Middle frontal gyrus (tissue), 1 donor: ENCODE measurements around the gene AGMAT.
A peak's percentile ranks its signal among the peaks of the same experiment; 100 is the strongest.
"Not testable (repeated sequence)": the region's sequence is repeated elsewhere in the genome, so short reads cannot be mapped to it uniquely, and the experiment has no call there.

Source experiments
- DNase-seq: peaks from one replicate; pipeline ENCODE4 v3.0.0-alpha.2; 2015; ENCODE audit warnings: low spot score; ENCODE audit errors: extremely low spot score

AGMAT gene

DNA sequence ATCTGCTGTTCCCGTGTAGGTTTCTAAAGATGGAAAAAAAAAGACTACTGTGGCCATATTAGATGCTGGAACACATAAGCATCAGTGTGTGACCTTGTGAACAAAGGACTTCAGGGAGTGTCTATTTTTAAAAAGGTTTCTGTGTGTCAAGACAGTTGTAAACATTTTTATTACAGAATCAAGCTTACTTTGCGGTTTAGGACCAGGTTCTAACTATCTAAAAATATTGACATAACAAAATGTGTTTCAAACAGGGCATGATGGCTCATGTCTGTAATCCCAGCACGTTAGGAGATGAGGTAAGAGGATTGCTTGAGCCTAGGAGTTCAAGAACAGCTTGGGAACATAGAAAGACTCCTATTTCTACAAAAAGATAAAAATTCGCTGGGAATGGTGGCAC is 25.3 kb upstream of the AGMAT start:
- DNase-seq: no peak

DNA sequence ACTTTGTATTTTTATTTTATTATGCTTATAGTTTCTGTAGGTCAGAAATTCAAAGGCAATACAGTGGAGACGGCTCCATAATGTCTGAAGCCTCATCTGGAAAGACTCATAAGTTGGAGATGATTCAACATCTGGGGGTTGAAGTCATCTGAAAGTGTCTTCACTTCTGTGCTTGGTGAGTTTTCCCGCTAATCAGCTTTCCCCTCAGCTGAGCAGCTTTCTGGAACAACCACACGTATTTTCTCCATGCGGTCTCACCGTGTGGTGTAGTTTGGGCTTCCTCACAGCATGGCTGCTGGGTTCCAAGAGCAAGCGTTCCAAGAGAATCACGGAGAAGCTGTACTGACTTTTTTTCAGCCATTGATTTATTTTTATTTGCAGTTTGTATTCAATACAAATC is 24.8 kb upstream of the AGMAT start:
- DNase-seq: no peak

DNA sequence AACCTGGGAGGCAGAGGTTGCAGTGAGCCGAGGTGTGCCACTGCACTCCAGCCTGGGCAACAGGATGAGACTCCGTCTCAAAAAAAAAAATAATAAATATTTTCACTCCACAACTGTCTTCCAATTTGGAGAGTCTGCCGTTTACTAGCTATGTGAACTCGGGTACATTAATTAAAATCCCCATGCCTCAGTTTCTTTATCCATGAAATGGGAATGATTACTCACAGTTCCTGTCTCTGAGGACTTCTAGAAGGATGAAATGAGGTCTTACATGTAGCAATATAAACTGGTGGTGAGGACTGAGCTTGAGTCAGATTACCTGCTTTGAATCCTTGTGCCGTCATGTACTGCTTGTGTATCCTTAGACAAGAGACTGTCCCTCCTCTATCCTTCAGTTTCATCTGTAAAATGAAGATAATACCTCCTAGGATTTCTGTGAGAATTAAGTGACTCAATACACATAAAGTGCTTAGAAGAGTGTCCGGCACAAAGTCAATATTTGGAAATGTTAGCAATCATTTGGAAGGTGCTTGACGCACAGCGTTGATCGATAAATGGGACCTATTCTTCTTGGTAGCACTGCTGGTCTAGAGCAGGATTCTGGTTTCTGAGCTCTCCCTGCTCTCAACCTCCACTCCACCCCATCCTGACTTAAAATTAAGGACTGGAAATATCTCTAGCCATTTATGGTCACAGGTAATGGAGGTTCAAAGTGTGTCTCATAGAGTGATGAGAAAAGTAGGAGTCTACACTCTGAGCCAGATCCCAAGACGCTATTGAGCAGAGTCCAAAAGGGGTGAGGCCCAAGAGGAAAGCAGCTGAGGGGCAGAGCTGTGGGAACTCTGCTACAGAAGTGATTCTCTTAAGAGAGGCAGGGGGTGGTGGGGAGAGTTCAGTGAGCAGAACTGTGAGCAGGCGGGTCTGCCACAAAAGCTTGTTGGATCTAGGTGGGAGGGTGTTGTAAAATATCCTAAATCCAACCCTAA is 20.8 kb upstream of the AGMAT start:
- no peak for DNase-seq

DNA sequence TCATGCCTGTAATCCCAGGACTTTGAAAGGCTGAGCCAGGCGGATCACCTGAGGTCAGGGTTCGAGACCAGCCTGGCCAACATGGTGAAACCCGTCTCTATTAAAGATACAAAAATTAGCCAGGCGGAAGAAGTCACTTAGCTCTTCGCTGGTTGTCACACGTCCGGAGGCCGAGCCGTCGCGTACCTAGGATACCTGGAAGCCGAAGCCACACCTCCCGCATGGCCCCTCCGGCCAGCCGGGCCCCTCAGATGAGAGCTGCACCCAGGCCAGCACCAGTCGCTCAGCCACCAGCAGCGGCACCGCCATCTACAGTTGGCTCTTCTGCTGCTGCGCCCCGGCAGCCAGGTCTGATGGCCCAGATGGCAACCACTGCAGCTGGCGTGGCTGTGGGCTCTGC is 19.5 kb upstream of the AGMAT start:
- not testable (repeated sequence) for DNase-seq

DNA sequence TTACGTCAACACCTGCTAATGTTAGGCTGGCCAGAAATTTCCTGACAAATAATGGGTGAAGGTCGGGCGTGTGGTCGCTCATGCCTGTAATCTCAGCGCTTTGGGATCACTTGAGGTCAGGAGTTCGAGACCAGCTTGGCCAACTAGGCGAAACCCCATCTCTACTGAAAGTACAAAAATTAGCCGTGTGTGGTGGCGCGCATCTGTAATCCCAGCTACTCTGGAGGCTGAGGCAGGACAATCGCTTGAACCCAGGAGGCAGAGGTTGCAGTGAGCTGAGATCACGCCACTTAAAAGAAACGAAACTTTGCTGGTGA is 19.1 kb upstream of the AGMAT start:
- DNase-seq: not testable (repeated sequence)

DNA sequence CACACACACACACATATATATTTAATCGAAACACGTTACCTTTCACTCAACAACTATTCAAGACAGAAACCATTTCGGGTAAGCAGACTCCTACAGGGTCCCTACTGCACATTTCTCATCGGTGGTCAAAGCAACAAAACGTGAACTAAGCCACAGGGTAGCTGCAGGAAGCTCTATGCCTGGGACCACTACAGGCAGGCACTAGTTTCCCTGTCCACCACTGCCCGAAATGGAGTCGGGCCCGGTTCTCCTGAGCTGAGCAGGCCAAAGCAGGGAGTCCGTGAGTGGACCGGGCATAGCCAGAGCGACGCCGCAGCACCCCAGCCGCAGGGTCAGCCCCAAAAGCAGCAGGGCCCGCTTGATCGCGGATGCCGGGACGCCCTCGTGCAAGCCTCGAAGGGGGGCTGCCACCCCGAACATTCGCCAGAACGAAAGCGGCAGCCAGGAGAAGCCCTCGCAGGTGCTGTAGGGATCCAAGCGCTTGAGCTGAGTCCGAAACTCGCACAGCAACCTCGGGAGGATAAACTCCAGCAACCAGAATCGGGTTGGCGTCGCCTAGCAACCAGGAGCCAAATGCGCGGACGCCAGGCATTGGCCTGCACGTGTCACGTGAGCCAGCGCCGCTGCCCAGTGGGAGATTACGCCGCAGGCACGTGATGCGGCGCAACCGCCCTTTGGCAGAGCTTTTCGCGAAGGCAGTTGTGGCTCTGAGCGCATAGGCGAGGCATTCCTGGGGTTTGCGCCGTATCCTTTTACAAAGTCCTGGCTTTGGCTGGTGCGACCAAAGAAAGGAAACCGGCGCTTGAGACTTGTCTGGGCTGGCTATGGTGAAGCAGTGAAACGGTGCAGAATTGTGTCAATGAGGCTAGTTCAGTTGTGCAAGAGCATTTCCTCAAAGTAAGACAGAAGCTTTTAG is 18.5 kb upstream of the AGMAT start:
- DNase-seq: peak; percentile 98

DNA sequence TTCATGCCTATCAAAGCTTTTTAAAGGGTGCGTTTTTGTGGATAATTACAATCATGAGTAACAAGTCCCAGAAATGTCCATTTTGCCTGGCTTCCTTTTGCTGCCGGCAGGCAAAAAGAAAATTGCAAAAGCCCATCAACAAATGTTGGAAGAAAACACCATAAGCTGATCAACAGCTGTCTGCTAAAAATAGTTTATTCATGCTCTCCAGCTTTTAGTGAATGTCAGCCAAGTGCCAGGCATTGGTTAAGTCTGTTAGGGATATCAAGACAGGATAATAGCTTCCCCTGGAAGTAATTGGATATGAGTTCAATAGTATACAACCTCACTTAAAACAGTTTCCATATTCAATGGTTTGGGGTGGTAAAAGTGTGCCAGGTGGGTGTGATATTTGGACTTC is 13.6 kb upstream of the AGMAT start:
- no peak for DNase-seq

DNA sequence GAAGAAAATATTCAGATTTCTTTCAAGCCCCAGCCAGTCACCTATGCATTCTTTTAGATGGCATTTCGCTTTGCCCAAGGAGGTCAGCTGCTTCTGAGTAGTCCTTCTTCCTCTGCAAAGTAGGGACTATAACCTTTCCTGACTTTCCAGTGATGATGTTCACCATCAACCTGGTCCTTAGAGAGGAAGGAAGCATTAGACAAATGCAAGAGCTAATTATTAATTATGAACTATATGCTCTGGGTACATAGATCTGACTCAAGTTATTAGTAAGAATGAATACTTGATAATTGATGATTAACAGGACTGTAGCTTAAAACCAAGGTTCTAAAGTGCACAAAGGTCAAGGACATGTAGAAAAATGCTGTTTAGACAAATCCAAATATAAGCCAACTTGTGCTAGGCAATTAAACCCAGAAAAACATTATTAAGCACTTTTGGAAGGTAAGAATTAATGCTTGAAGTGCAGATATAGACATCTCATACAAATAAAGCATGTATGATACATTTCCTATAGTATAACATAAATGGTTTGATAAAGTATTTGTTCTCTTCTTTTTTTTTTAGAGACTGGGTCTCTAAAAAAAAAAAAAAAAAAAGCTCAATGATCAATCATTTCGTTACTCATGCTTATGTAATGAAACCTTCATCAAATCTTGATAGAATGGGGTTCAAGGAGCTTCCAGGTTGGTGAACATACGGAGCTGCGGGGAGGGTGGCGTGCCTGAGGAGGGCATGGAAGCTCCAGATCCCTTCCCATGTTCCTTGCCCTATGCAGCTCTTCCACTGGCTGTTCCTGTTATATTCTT is 11.2 kb upstream of the AGMAT start:
- DNase-seq: no peak

DNA sequence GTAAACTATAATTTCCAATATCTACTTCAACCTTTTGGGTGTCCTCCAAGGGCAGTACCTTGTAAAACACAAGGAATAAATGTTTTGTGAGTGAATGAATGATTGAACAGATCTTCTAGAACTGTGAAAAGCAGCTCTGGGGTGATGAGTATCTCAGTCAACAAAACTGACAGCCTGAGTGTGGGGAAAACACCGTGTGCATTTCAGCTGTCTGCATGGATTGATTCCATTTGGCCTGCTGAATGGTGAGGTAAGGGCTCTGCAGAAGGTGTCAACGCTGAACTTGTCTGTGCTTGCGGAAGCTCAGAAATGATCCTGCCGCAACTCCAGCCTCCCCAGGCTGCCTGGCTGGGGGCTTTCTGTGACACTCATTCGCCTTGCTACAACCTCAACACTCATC is 7.4 kb upstream of the AGMAT start:
- DNase-seq: no peak

DNA sequence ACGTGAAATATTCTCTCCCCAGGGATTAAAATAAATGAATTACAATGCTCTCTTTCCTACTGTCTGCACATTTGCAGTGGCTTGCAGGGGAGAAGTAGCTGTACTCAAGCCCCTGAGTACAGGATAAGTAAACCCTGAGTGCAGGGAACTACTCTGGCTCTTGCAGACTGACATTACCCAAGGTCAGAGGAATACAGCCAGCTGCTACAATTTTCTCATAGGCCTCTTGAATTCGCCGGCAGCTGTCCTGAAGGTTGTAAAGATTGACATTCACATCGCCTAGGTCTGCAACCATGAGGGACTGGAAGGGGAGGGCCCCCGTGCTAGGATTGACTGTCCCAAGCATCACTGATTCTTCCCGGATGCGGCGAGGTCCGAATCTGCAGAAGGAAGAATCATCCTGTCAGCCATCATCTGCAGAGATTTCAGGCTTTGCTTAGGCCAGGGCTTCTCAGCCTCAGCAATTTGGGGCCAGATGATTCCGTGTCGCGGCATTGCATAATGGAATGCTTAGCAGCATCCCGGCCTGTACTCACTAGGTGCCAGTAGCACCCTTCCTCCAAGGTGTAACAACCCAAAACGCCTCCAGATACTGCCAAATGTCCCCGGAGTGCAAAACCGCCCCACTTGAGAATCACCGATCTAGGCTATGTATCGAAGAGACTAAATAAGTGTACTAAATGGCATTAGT is 1.7 kb downstream of the AGMAT start:
- DNase-seq: no peak

DNA sequence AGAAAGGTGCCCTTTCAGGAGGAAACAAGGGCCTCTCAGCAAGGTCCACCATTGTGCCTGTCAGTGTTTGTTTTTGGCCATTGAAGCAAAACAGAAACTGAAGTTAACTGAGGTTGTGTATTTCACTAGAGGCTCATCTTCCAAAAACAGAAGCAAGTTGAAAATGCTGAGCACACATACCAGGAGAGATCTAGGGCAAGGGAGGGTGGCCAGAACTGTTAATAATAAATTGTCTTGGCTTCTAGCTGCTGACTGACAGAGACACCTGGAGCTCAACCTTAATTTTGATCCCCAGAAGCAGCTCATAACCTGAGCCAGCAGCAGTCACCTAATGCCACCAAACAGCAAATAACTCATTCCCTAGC is 5.2 kb downstream of the AGMAT start:
- no peak for DNase-seq

DNA sequence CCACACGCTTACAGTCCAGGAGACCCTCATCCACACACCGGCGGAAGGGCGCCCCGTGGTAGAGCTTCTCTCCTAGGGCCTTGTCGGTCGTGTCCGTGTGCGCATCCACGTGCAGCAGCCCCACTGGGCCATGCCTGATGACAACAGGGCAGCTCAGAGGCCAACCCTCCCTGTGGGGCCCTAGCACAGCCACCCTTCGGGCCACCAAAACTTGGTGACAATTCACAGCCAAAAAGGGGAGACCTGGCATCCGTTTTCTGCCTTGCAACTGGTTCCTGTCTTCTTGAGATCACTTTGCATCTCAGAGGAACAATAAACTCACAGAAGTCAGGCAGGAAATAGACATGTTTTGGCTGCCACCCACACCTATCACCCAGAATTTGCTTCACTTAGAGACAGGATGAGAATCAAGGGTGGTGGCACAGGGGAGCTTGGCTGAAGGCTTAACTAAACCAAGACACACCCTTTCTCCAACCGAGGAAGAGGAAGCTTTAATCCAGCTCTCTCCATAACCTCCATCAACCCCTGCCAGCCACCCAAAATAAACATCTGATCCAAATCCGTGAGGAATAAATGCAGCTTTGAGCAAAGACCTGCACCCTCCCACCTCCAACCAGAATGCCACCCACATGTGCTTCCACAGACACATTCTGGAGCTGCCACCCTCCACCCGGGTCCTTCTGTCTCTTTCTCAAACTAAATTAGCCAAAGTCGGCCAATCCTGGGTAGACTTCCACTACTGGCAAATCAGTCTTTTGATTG is 5.7 kb downstream of the AGMAT start:
- DNase-seq: peak; percentile 13

DNA sequence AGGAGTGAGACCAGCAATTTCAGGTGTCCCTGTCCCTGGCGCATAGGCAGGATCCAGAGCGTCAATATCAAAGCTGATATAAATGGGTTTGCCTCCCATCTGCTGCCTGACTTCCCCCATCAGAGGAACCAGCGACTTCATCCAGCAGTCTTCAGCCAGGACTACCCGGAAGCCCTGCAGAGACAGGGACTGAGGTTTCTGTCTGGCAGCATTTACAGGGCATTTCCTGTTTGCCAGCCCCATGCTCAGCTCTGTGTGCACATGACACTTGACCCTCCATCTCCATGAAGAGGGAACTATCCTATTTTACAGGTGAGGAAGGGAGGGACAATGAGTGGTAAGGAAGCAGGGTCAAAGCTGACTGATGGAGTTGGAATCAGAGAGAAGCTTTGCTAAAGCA is 7.2 kb downstream of the AGMAT start:
- DNase-seq: no peak

DNA sequence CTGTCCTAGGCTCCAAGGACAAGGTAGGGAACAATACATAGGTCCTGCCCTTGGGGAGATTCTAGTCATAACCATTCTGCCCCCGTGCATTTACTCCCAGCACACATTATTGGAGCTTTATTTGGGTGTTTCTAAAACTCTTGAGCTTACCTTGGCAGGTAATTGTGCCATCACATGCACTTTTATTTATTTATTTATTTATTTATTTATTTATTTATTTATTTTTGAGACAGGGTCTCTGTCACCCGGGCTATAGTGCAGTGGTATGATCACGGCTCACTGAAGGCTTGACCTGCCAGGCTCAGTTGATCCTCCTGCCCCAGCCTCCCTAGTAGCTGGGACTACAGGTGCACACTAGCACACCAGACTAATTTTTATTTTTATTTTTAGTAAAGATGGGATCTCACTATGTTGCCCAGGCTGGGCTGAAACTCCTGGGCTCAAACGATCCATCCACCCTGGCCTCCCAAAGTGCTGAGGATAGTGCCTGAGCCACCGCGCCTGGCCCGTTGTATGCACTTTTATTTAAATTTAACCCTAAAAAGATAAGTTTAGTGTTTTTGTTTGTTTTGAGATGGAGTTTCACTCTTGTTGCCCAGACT is 9.2 kb downstream of the AGMAT start:
- no peak for DNase-seq

DNA sequence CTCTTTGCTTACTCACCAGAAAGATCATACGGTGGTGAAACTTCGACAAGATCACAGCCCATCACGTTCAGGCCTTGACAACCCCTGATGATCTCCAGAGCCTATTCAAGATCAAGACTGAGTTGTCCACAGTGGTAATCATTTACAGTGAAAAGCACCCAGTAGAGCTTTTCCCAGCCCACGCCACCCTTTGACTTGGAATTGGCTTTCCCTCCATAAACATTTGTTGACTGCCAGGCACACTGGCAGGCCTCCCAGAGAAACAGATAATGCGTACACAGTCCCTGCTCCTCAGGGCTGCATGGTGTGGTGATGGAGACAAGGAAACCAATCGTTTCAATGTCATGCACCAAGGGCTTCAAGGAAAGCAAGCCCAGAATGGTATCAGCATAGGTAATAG is 10.1 kb downstream of the AGMAT start:
- DNase-seq: no peak

DNA sequence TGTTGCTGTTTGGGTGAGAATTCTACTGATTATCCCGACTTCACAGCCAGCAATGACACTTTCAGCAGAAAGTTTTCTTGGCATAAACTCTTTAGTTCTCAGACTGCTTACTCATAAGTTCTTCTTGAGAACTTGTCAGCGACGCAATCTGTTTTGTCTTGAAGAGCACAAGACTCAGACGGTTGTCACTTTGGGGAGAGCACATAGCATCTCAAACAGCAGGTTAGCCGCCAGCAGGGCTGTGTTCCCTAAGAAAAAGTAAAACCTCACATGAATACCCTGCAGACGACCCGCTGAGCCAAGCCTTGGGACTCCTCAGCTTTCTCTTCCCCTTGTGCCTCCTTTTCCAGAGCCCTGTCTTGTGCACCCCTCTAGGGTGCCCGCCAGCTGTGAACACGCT is 11.4 kb downstream of the AGMAT start:
- DNase-seq: peak; percentile 18

DNA sequence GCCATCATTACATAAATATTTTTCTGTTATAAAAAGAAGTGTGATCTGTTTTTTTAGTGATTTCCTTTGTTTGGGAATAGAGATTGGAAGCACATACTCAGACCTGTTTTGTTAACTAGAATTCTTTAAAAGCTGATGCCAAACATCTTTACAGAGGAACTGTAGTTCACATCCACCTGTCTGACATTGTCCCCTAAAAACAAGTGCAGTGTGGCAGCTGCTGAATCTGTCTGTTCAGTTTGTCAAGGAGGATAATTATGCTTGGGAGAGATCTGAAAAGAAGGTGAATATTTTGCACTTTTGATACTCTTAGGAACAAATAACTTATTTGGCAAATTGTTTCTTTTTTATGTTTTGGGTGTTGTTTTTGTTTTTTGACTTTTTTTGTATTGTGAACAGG is 13.6 kb downstream of the AGMAT start:
- no peak for DNase-seq

DNA sequence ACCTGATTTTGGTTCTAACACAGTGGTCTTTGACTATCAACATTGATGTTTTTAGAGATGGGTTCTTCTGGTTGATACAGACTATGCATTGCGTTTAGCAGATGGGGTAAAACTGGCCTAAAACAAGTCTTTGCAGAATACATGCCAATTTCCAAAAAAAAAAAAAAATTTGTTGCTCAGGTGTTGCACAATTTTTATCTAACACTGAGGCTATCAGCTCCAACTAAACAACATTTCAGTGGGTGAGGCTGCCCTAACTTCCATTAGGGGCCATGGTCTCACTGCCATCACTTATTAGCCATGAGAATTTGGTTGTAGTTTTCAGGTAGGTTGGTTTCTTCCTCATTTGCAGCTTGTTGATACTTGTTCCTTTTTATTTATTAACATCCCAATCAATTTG is 14.0 kb downstream of the AGMAT start:
- DNase-seq: no peak

DNA sequence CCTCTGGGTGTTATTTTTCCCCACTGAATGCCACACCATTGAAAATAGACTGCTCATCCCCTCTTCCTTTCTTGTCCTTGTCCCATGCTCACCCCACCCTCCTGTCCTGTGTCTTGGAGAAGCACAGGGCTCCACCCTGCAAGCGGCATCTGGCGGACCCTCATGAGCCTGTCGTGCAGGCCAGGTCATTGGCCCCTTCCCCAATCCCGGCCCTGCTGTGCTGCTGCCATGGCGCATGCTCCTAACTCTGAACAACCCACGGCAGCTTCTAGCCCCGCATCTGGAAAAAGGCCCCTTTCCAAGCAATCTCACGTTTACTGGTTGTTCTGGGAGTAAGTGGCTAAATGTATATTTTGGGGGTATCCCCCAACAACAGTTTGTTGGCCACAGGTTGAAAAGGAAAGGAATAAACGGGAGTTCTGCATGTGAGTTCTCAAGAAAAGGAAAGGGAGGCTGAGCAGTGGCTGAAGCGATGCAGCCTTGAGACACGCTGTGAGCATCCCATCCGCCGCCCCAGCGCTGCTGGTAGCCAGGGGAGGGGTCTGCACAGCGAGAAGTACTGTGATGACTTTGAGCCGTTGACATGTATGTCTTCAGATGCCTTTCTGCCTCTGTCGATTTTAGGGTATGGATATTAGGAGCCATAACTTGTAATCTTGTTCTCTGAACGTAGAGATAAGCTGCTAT is 16.3 kb downstream of the AGMAT start:
- no peak for DNase-seq
